GM19452 (cell line): ENCODE measurements around the gene IL2RA.
"Not testable (repeated sequence)": the region's sequence is repeated elsewhere in the genome, so short reads cannot be mapped to it uniquely, and the experiment has no call there.

Experiments used
- ATAC-seq: cut with Tn5 transposase; IDR thresholded peaks from one replicate; pipeline ENCODE4 v1.9.1; 2021; ENCODE audit not compliant: unreplicated experiment

Gene IL2RA

GRCh38 chr10:6043377-6043776 is 18.8 kb downstream of the IL2RA start:
- not testable (repeated sequence) for ATAC-seq

GRCh38 chr10:6040205-6040604 is 22.0 kb downstream of the IL2RA start:
- ATAC-seq = no peak

GRCh38 chr10:6039711-6040110 is 22.5 kb downstream of the IL2RA start:
- no peak for ATAC-seq

- no peak for ATAC-seq
Measured at GRCh38 chr10:6038071-6038631, 24.0 kb downstream of the IL2RA start.

- ATAC-seq = no peak
Measured at GRCh38 chr10:6037422-6037821, 24.7 kb downstream of the IL2RA start.

- no peak for ATAC-seq
Measured at GRCh38 chr10:6036861-6037321, 25.3 kb downstream of the IL2RA start.

- no peak for ATAC-seq
Measured at GRCh38 chr10:6035931-6036575, 26.1 kb downstream of the IL2RA start.

GRCh38 chr10:6035101-6035834 is 26.9 kb downstream of the IL2RA start:
- no peak for ATAC-seq

GRCh38 chr10:6034371-6034770 is 27.8 kb downstream of the IL2RA start:
- ATAC-seq = no peak

GRCh38 chr10:6033954-6034353 is 28.2 kb downstream of the IL2RA start:
- ATAC-seq = no peak

GRCh38 chr10:6030940-6031339 is 31.2 kb downstream of the IL2RA start:
- no peak for ATAC-seq

GRCh38 chr10:6030217-6030616 is 31.9 kb downstream of the IL2RA start:
- no peak for ATAC-seq

- no peak for ATAC-seq
Measured at GRCh38 chr10:6027929-6028328, 34.2 kb downstream of the IL2RA start.

GRCh38 chr10:6025683-6026255 is 36.4 kb downstream of the IL2RA start:
- no peak for ATAC-seq

GRCh38 chr10:6024334-6024682 is 37.9 kb downstream of the IL2RA start:
- ATAC-seq = no peak

- ATAC-seq = no peak
Measured at GRCh38 chr10:6023661-6024333, 38.4 kb downstream of the IL2RA start.

- ATAC-seq = no peak
Measured at GRCh38 chr10:6022660-6023059, 39.5 kb downstream of the IL2RA start.

- ATAC-seq = no peak
Measured at GRCh38 chr10:6020826-6021225, 41.3 kb downstream of the IL2RA start.

- no peak for ATAC-seq
Measured at GRCh38 chr10:6019796-6020195, 42.4 kb downstream of the IL2RA start.

- ATAC-seq = no peak
Measured at GRCh38 chr10:6019010-6019782, 43.0 kb downstream of the IL2RA start.

GRCh38 chr10:6018422-6018821 is 43.7 kb downstream of the IL2RA start:
- no peak for ATAC-seq
